Measurements from ENCODE around the gene LMO3.

GRCh38 chr12:16513231-16513630 is 92.7 kb downstream of the LMO3 start:
- TF ChIP-seq, protein P1, sequence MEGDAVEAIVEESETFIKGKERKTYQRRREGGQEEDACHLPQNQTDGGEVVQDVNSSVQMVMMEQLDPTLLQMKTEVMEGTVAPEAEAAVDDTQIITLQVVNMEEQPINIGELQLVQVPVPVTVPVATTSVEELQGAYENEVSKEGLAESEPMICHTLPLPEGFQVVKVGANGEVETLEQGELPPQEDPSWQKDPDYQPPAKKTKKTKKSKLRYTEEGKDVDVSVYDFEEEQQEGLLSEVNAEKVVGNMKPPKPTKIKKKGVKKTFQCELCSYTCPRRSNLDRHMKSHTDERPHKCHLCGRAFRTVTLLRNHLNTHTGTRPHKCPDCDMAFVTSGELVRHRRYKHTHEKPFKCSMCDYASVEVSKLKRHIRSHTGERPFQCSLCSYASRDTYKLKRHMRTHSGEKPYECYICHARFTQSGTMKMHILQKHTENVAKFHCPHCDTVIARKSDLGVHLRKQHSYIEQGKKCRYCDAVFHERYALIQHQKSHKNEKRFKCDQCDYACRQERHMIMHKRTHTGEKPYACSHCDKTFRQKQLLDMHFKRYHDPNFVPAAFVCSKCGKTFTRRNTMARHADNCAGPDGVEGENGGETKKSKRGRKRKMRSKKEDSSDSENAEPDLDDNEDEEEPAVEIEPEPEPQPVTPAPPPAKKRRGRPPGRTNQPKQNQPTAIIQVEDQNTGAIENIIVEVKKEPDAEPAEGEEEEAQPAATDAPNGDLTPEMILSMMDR (IDR thresholded peaks at IDR 0.05), result no peak
- no peak for TF ChIP-seq EP300 (IDR thresholded peaks at IDR 0.05)
- TF ChIP-seq POLR2AphosphoS5 (IDR thresholded peaks at IDR 0.05), result no peak
